OCI-LY3 (cell line): Measurements from ENCODE around the gene BMPER.

Source experiments
- EZH2phosphoT487 ChIP-seq: fragments of 200-600 bp; shearing (Covaris generic); IDR thresholded peaks from 2 replicates; pipeline ENCODE4 v1.6.1; 2018; ENCODE audit warnings: antibody characterized with exemption, mixed run types, low read depth
- TF ChIP-seq, protein P1 (sequence below): fragments of 200-600, 300-600 bp; sonication (generic); IDR thresholded peaks from 2 replicates; pipeline ENCODE4 v1.5.1; 2014; ENCODE audit warnings: antibody characterized with exemption, low read length, low read depth

DNA sequence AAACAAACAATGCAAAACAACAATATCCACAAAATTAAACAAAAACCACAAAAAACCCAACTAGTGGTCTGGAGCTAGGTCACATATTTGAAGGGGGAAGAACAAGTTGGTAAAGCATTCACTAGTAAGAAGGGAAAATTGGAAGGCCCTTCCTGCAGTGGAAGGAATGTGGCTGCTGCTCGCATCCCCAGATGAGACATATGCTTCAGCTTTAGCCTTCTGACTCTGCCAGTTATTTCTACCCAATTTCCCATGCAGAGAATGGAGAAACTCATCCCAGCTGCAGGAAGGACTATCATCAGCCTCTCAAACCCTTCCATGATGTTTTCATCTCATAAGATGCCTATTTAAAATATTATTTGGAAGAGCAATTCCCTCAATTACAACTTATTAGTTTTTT lies 176.6 kb downstream of the BMPER start:
- TF ChIP-seq, protein P1, sequence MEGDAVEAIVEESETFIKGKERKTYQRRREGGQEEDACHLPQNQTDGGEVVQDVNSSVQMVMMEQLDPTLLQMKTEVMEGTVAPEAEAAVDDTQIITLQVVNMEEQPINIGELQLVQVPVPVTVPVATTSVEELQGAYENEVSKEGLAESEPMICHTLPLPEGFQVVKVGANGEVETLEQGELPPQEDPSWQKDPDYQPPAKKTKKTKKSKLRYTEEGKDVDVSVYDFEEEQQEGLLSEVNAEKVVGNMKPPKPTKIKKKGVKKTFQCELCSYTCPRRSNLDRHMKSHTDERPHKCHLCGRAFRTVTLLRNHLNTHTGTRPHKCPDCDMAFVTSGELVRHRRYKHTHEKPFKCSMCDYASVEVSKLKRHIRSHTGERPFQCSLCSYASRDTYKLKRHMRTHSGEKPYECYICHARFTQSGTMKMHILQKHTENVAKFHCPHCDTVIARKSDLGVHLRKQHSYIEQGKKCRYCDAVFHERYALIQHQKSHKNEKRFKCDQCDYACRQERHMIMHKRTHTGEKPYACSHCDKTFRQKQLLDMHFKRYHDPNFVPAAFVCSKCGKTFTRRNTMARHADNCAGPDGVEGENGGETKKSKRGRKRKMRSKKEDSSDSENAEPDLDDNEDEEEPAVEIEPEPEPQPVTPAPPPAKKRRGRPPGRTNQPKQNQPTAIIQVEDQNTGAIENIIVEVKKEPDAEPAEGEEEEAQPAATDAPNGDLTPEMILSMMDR: no peak
- TF ChIP-seq EZH2phosphoT487: no peak
